ENCODE measurements around the gene BICC1. TPM values are rescaled to one million over a fixed set of nuclear protein-coding genes. Genes with fewer than 3 reads are reported as not detected.

The BICC1 gene
- total and polyA plus RNA-seq, 4 donors: 0.82 to 6.1 (median 4.5) TPM

- Histone ChIP-seq H3K4me3 (ENCODE audit: low read depth in 1 of 3, low read length in 3 of 3) (no peak overlapping the region), H3K27ac (ENCODE audit: low read depth in 1 of 2, low read length in 2 of 2) (no peak overlapping the region), H3K27me3 (ENCODE audit: control insufficient read depth in 4 of 4, insufficient read depth in 4 of 4, low read length in 3 of 4) (no peaks in the 10 kb centered on the region), H3K9me3 (ENCODE audit: control insufficient read depth in 4 of 4, low read length in 3 of 4) (no peaks in the 10 kb centered on the region), H3K9ac (ENCODE audit: low read depth in 1 of 2, low read length in 2 of 2) (no peak overlapping the region), H3K4me1 (ENCODE audit: control insufficient read depth in 4 of 4, insufficient read depth in 4 of 4, low read length in 3 of 4) (no peaks in the 10 kb centered on the region), H3K36me3 (ENCODE audit: control insufficient read depth in 4 of 4, insufficient read depth in 3 of 4, low read depth in 1 of 4, low read length in 3 of 4) (no peaks in the 10 kb centered on the region)
- TF ChIP-seq, protein P1, sequence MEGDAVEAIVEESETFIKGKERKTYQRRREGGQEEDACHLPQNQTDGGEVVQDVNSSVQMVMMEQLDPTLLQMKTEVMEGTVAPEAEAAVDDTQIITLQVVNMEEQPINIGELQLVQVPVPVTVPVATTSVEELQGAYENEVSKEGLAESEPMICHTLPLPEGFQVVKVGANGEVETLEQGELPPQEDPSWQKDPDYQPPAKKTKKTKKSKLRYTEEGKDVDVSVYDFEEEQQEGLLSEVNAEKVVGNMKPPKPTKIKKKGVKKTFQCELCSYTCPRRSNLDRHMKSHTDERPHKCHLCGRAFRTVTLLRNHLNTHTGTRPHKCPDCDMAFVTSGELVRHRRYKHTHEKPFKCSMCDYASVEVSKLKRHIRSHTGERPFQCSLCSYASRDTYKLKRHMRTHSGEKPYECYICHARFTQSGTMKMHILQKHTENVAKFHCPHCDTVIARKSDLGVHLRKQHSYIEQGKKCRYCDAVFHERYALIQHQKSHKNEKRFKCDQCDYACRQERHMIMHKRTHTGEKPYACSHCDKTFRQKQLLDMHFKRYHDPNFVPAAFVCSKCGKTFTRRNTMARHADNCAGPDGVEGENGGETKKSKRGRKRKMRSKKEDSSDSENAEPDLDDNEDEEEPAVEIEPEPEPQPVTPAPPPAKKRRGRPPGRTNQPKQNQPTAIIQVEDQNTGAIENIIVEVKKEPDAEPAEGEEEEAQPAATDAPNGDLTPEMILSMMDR (IDR thresholded peaks at IDR 0.05; ENCODE audit: low read depth, low read length, missing input control): no peak
- TF ChIP-seq, protein P2, sequence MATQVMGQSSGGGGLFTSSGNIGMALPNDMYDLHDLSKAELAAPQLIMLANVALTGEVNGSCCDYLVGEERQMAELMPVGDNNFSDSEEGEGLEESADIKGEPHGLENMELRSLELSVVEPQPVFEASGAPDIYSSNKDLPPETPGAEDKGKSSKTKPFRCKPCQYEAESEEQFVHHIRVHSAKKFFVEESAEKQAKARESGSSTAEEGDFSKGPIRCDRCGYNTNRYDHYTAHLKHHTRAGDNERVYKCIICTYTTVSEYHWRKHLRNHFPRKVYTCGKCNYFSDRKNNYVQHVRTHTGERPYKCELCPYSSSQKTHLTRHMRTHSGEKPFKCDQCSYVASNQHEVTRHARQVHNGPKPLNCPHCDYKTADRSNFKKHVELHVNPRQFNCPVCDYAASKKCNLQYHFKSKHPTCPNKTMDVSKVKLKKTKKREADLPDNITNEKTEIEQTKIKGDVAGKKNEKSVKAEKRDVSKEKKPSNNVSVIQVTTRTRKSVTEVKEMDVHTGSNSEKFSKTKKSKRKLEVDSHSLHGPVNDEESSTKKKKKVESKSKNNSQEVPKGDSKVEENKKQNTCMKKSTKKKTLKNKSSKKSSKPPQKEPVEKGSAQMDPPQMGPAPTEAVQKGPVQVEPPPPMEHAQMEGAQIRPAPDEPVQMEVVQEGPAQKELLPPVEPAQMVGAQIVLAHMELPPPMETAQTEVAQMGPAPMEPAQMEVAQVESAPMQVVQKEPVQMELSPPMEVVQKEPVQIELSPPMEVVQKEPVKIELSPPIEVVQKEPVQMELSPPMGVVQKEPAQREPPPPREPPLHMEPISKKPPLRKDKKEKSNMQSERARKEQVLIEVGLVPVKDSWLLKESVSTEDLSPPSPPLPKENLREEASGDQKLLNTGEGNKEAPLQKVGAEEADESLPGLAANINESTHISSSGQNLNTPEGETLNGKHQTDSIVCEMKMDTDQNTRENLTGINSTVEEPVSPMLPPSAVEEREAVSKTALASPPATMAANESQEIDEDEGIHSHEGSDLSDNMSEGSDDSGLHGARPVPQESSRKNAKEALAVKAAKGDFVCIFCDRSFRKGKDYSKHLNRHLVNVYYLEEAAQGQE (IDR thresholded peaks at IDR 0.05): no peak
- TF ChIP-seq, protein P3, sequence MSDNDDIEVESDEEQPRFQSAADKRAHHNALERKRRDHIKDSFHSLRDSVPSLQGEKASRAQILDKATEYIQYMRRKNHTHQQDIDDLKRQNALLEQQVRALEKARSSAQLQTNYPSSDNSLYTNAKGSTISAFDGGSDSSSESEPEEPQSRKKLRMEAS (IDR thresholded peaks at IDR 0.05): no peak
- TF ChIP-seq EGR1 (IDR thresholded peaks at IDR 0.05; ENCODE audit: low read depth in 2 of 2) (no peak), YY1 (IDR thresholded peaks at IDR 0.05) (no peak), HNF4A (conservative IDR thresholded peaks at IDR 0.05) (no peak), RAD21 (IDR thresholded peaks at IDR 0.05) (no peak), NR2F2 (IDR thresholded peaks at IDR 0.05) (no peak), GABPA (IDR thresholded peaks at IDR 0.05 in 1 of 2, conservative IDR thresholded peaks at IDR 0.05 in 1 of 2) (no peak), ZBTB33 (IDR thresholded peaks at IDR 0.05) (no peak)
- TF ChIP-seq, protein P4, sequence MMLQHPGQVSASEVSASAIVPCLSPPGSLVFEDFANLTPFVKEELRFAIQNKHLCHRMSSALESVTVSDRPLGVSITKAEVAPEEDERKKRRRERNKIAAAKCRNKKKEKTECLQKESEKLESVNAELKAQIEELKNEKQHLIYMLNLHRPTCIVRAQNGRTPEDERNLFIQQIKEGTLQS (IDR thresholded peaks at IDR 0.05): no peak
- DNase-seq (ENCODE audit: low spot score): no peak
- WGBS: 79% methylated on average over 5 of the region's 5 CpGs
Measured at GRCh38 chr10:58833771-58834561, 321.3 kb downstream of the BICC1 start.

- H3K9me3 ChIP-seq (ENCODE audit: control insufficient read depth in 4 of 4, low read length in 3 of 4): no peaks in the 10 kb centered on the region
- 90% methylated on average over 3 of the region's 3 CpGs for WGBS
- H3K27ac ChIP-seq (ENCODE audit: low read depth in 1 of 2, low read length in 2 of 2): no peak overlapping the region
- H3K9ac ChIP-seq (ENCODE audit: low read depth in 1 of 2, low read length in 2 of 2): no peak overlapping the region
- no peak for DNase-seq (ENCODE audit: low spot score)
- H3K4me3 ChIP-seq (ENCODE audit: low read depth in 1 of 3, low read length in 3 of 3): no peak overlapping the region
- H3K27me3 ChIP-seq (ENCODE audit: control insufficient read depth in 4 of 4, insufficient read depth in 4 of 4, low read length in 3 of 4): no peaks in the 10 kb centered on the region
- no peaks in the 10 kb centered on the region for H3K4me1 ChIP-seq (ENCODE audit: control insufficient read depth in 4 of 4, insufficient read depth in 4 of 4, low read length in 3 of 4)
- H3K36me3 ChIP-seq (ENCODE audit: control insufficient read depth in 4 of 4, insufficient read depth in 3 of 4, low read depth in 1 of 4, low read length in 3 of 4): no peaks in the 10 kb centered on the region
- TF ChIP-seq SP1 (IDR thresholded peaks at IDR 0.05) (no peak), ZBTB33 (IDR thresholded peaks at IDR 0.05) (no peak), FOXA2 (IDR thresholded peaks at IDR 0.05) (no peak), NR2F2 (IDR thresholded peaks at IDR 0.05) (no peak), RXRA (IDR thresholded peaks at IDR 0.05) (no peak), TAF1 (conservative IDR thresholded peaks at IDR 0.05) (no peak), FOXA1 (IDR thresholded peaks at IDR 0.05) (no peak), JUND (IDR thresholded peaks at IDR 0.05) (no peak), HNF4G (IDR thresholded peaks at IDR 0.05) (no peak), HNF4A (conservative IDR thresholded peaks at IDR 0.05) (no peak), RAD21 (IDR thresholded peaks at IDR 0.05) (no peak), GABPA (IDR thresholded peaks at IDR 0.05 in 1 of 2, conservative IDR thresholded peaks at IDR 0.05 in 1 of 2) (no peak)
- TF ChIP-seq, protein P3 (IDR thresholded peaks at IDR 0.05): no peak
- TF ChIP-seq, protein P1 (IDR thresholded peaks at IDR 0.05; ENCODE audit: low read depth, low read length, missing input control): no peak
Measured at GRCh38 chr10:58836176-58836700, 323.6 kb downstream of the BICC1 start.

Data from liver (tissue), 9 donors.